Naive B cell (primary cell): ENCODE data around the gene FBXW5. TPM values are rescaled to one million over a fixed set of nuclear protein-coding genes. Genes with fewer than 3 reads are reported as not detected.

Experiments used
- ATAC-seq, 2 donors: fragments of 150-1000 bp; cut with Tn5 transposase; 2 replicates each; pipeline ENCODE4 v1.10.0; 2021; ENCODE audit warnings: low read depth in 2 of 2, mild to moderate bottlenecking in 2 of 2, moderate library complexity in 2 of 2
- DNase-seq: peaks from one replicate; pipeline ENCODE4 v3.0.0; 2022
- H3K27ac Mint-ChIP-seq, 6 donors: one replicate each; pipeline ENCODE4 v1.8.0; 2020 to 2022; ENCODE audit warnings: mild to moderate bottlenecking in 6 of 6, mixed read lengths in 6 of 6, moderate library complexity in 5 of 6, inconsistent platforms in 2 of 6
- H3K27me3 Mint-ChIP-seq, 3 donors: one replicate each; pipeline ENCODE4 v1.8.0; 2021 to 2022; ENCODE audit warnings: mixed read lengths in 3 of 3, mild to moderate bottlenecking in 1 of 3
- H3K36me3 Mint-ChIP-seq, 2 donors: one replicate each; pipeline ENCODE4 v1.8.0; 2020 to 2022; ENCODE audit warnings: mixed read lengths in 2 of 2, inconsistent platforms in 1 of 2, mild to moderate bottlenecking in 1 of 2
- H3K4me1 Mint-ChIP-seq, 3 donors: one replicate each; pipeline ENCODE4 v1.8.0; 2020 to 2022; ENCODE audit warnings: mixed read lengths in 3 of 3, inconsistent platforms in 1 of 3, mild to moderate bottlenecking in 1 of 3, moderate library complexity in 1 of 3
- H3K4me3 Mint-ChIP-seq, 8 donors: one replicate each; pipeline ENCODE4 v1.8.0; 2020 to 2022; ENCODE audit warnings: mild to moderate bottlenecking in 8 of 8, mixed read lengths in 8 of 8, moderate library complexity in 8 of 8, inconsistent platforms in 2 of 8
- H3K9me3 Mint-ChIP-seq, 7 donors: one replicate each; pipeline ENCODE4 v1.8.0; 2020 to 2022; ENCODE audit warnings: mixed read lengths in 7 of 7, mild to moderate bottlenecking in 5 of 7, inconsistent platforms in 2 of 7, moderate library complexity in 1 of 7
- polyA plus RNA-seq, 6 donors: library from polyadenylated mRNA; unstranded; fragments of 300-500 nt; fragmentation: Illumina TruSeq; gene quantifications; one replicate each; pipeline ENCODE4 v1.2.3, GENCODE V29; 2021; ENCODE audit warnings: low read depth in 6 of 6

FBXW5 gene
- polyA plus RNA-seq, 6 donors from 2014 or later, result 48.2 to 105 (median 55.1) TPM

GRCh38 chr9:136907011-136907914 lies 37.3 kb downstream of the FBXW5 start:
- peak overlapping the region in 4 of 6 donors; percentile 29 to 92 (median 61) for H3K27ac Mint-ChIP-seq
- H3K9me3 Mint-ChIP-seq, result no peaks in the 10 kb centered on the region
- ATAC-seq (no peak), DNase-seq (no peak)
- H3K4me1 Mint-ChIP-seq, result peaks cover 8 to 25% (median 11%) of the 10 kb centered on the region in 3 donors
- H3K27me3 Mint-ChIP-seq, result no peaks in the 10 kb centered on the region
- peak overlapping the region in 1 of 8 donors; percentile 50 for H3K4me3 Mint-ChIP-seq
- no peaks in the 10 kb centered on the region for H3K36me3 Mint-ChIP-seq

GRCh38 chr9:136906266-136906665 lies 38.3 kb downstream of the FBXW5 start:
- peaks cover 15 to 35% (median 21%) of the 10 kb centered on the region in 3 donors for H3K4me1 Mint-ChIP-seq

GRCh38 chr9:136903041-136903554 lies 41.4 kb downstream of the FBXW5 start:
- Mint-ChIP-seq H3K9me3 (no peaks in the 10 kb centered on the region), H3K36me3 (peaks cover 5 to 7% of the 10 kb centered on the region in 2 donors), H3K4me1 (peaks cover 20 to 43% (median 27%) of the 10 kb centered on the region in 3 donors), H3K27ac (peak overlapping the region in 5 of 6 donors; percentile 47 to 97 (median 92)), H3K4me3 (peak overlapping the region in 2 of 8 donors; percentile 19 to 44), H3K27me3 (no peaks in the 10 kb centered on the region)
- no peak for DNase-seq
- ATAC-seq, result no peak

More at GRCh38 chr9:136906266-136906665, 38.3 kb downstream of the FBXW5 start:
- ATAC-seq, result no peak
- Mint-ChIP-seq H3K36me3 (no peaks in the 10 kb centered on the region), H3K9me3 (no peaks in the 10 kb centered on the region), H3K4me3 (peak overlapping the region in 1 of 8 donors; percentile 37), H3K27ac (no peak overlapping the region), H3K27me3 (no peaks in the 10 kb centered on the region)
- DNase-seq, result no peak

GRCh38 chr9:136902259-136902821 lies 42.2 kb downstream of the FBXW5 start:
- peaks cover 20 to 40% (median 27%) of the 10 kb centered on the region in 3 donors for H3K4me1 Mint-ChIP-seq
- peak; percentile 96 to 97 for ATAC-seq
- no peaks in the 10 kb centered on the region for H3K27me3 Mint-ChIP-seq
- peak overlapping the region; percentile 92 to 98 (median 94) for H3K27ac Mint-ChIP-seq
- peak; percentile 54 for DNase-seq
- no peaks in the 10 kb centered on the region for H3K9me3 Mint-ChIP-seq
- peaks cover 5 to 7% of the 10 kb centered on the region in 2 donors for H3K36me3 Mint-ChIP-seq
- H3K4me3 Mint-ChIP-seq, result peak overlapping the region in 6 of 8 donors; percentile 32 to 75 (median 62)

GRCh38 chr9:136901516-136902258 lies 42.9 kb downstream of the FBXW5 start:
- H3K36me3 Mint-ChIP-seq, result peaks cover 5 to 7% of the 10 kb centered on the region in 2 donors
- peak overlapping the region; percentile 92 to 98 (median 94) for H3K27ac Mint-ChIP-seq
- H3K4me3 Mint-ChIP-seq, result peak overlapping the region in 6 of 8 donors; percentile 39 to 75 (median 57)
- H3K9me3 Mint-ChIP-seq, result no peaks in the 10 kb centered on the region
- DNase-seq (peak; percentile 25), ATAC-seq (peak; percentile 50 to 57)
- no peaks in the 10 kb centered on the region for H3K27me3 Mint-ChIP-seq
- H3K4me1 Mint-ChIP-seq, result peaks cover 22 to 45% (median 27%) of the 10 kb centered on the region in 3 donors

- Mint-ChIP-seq H3K27me3 (no peaks in the 10 kb centered on the region), H3K36me3 (peaks cover 5 to 7% of the 10 kb centered on the region in 2 donors), H3K9me3 (no peaks in the 10 kb centered on the region), H3K4me1 (peaks cover 19 to 43% (median 28%) of the 10 kb centered on the region in 3 donors), H3K27ac (peak overlapping the region; percentile 88 to 98 (median 94)), H3K4me3 (peak overlapping the region in 3 of 8 donors; percentile 20 to 54 (median 52))
- DNase-seq, result no peak
- ATAC-seq, result no peak
These were observed 43.5 kb downstream of the FBXW5 start for GRCh38 chr9:136900988-136901515.

GRCh38 chr9:136900556-136900955 lies 44.0 kb downstream of the FBXW5 start:
- DNase-seq (no peak), ATAC-seq (no peak)
- H3K4me1 Mint-ChIP-seq, result peaks cover 18 to 43% (median 31%) of the 10 kb centered on the region in 3 donors
- H3K9me3 Mint-ChIP-seq, result no peaks in the 10 kb centered on the region
- H3K36me3 Mint-ChIP-seq, result peaks cover 5 to 7% of the 10 kb centered on the region in 2 donors
- H3K27me3 Mint-ChIP-seq, result no peaks in the 10 kb centered on the region
- peak overlapping the region; percentile 38 to 97 (median 90) for H3K27ac Mint-ChIP-seq
- H3K4me3 Mint-ChIP-seq, result no peak overlapping the region

GRCh38 chr9:136899196-136899595 lies 45.3 kb downstream of the FBXW5 start:
- DNase-seq, result no peak
- H3K27ac Mint-ChIP-seq, result peak overlapping the region in 2 of 6 donors; percentile 63 to 79
- no peak overlapping the region for H3K4me3 Mint-ChIP-seq
- H3K4me1 Mint-ChIP-seq, result peaks cover 29 to 51% (median 43%) of the 10 kb centered on the region in 3 donors
- no peaks in the 10 kb centered on the region for H3K9me3 Mint-ChIP-seq
- no peaks in the 10 kb centered on the region for H3K27me3 Mint-ChIP-seq
- ATAC-seq, result no peak
- H3K36me3 Mint-ChIP-seq, result peaks cover 5 to 12% of the 10 kb centered on the region in 2 donors

- Mint-ChIP-seq H3K36me3 (peaks cover 5 to 13% of the 10 kb centered on the region in 2 donors), H3K4me1 (peaks cover 31 to 51% (median 45%) of the 10 kb centered on the region in 3 donors), H3K4me3 (no peak overlapping the region), H3K27me3 (no peaks in the 10 kb centered on the region), H3K27ac (no peak overlapping the region), H3K9me3 (no peaks in the 10 kb centered on the region)
- ATAC-seq, result no peak
- no peak for DNase-seq
These were observed 45.9 kb downstream of the FBXW5 start for GRCh38 chr9:136898483-136899100.

GRCh38 chr9:136896027-136896426 lies 48.5 kb downstream of the FBXW5 start:
- ATAC-seq (no peak), DNase-seq (no peak)
- H3K36me3 Mint-ChIP-seq, result peaks cover 5 to 13% of the 10 kb centered on the region in 2 donors
- no peaks in the 10 kb centered on the region for H3K9me3 Mint-ChIP-seq
- H3K4me1 Mint-ChIP-seq, result peaks cover 25 to 37% (median 31%) of the 10 kb centered on the region in 3 donors
- peak overlapping the region in 1 of 8 donors; percentile 70 for H3K4me3 Mint-ChIP-seq
- H3K27ac Mint-ChIP-seq, result peak overlapping the region in 2 of 6 donors; percentile 49 to 76
- H3K27me3 Mint-ChIP-seq, result no peaks in the 10 kb centered on the region

- H3K4me1 Mint-ChIP-seq, result peaks cover 26 to 50% (median 36%) of the 10 kb centered on the region in 3 donors
- peaks cover 0 to 5% of the 10 kb centered on the region in 2 donors for H3K36me3 Mint-ChIP-seq
- no peak overlapping the region for H3K27ac Mint-ChIP-seq
- no peak overlapping the region for H3K4me3 Mint-ChIP-seq
- H3K27me3 Mint-ChIP-seq, result no peaks in the 10 kb centered on the region
- H3K9me3 Mint-ChIP-seq, result no peaks in the 10 kb centered on the region
- no peak for DNase-seq
- no peak for ATAC-seq
These were observed 53.9 kb downstream of the FBXW5 start for GRCh38 chr9:136890661-136891060.
